Adipose tissue (tissue), 3 donors: ENCODE results near the gene FUT7. TPM values are rescaled to one million over a fixed set of nuclear protein-coding genes. Genes with fewer than 3 reads are reported as not detected.

Source experiments
- H3K27ac ChIP-seq: one replicate; pipeline ENCODE4 v1.5.1; 2013; ENCODE audit warnings: low read depth, low read length
- WGBS, 3 donors: extraction: QIAGEN DNeasy Blood & Tissue Kit; methylation state at CpG; one replicate each; pipeline ENCODE4 v1.1.7; 2013; 5-methylcytosine and 5-hydroxymethylcytosine counted together
- polyA plus RNA-seq, 3 donors: library from polyadenylated mRNA; stranded (reverse); fragments of 200-250 nt; gene quantifications; one replicate each; pipeline ENCODE4 v1.2.3, GENCODE V29; 2013
- donor health status: healthy with polysubstance abuse.
- donor health status: Bipolar disorder and iron deficiency.
- donor health status: healthy.

FUT7 gene
- polyA plus RNA-seq, 3 donors, result 0.10 to 1.5 (median 1.1) TPM

GRCh38 chr9:137026384-137026783 lies 5.5 kb downstream of the FUT7 start:
- no peak overlapping the region for H3K27ac ChIP-seq
- WGBS, 3 donors, result 82 to 91% (median 85%) methylated on average over 2 of the region's 2 CpGs

- H3K27ac ChIP-seq, result no peak overlapping the region
- WGBS, 3 donors, result 69 to 77% (median 70%) methylated on average over 18 to 21 of the region's 21 CpGs
Measured at GRCh38 chr9:137025517-137025966, 6.3 kb downstream of the FUT7 start.

- 85 to 94% (median 87%) methylated on average over 14 to 15 of the region's 15 CpGs for WGBS, 3 donors
- no peak overlapping the region for H3K27ac ChIP-seq
Measured at GRCh38 chr9:137023583-137023991, 8.3 kb downstream of the FUT7 start.

- WGBS, 3 donors, result 72 to 83% (median 75%) methylated on average over 7 of the region's 7 CpGs
Measured at GRCh38 chr9:137023157-137023556, 8.7 kb downstream of the FUT7 start.

GRCh38 chr9:137022662-137023008 lies 9.3 kb downstream of the FUT7 start:
- H3K27ac ChIP-seq, result no peak overlapping the region
- WGBS, 3 donors, result 91 to 92% (median 92%) methylated on average over 23 of the region's 23 CpGs

More at GRCh38 chr9:137023157-137023556, 8.7 kb downstream of the FUT7 start:
- no peak overlapping the region for H3K27ac ChIP-seq

GRCh38 chr9:137021979-137022661 lies 9.8 kb downstream of the FUT7 start:
- H3K27ac ChIP-seq, result no peak overlapping the region
- WGBS, 3 donors, result 52 to 68% (median 58%) methylated on average over 26 to 30 of the region's 30 CpGs

GRCh38 chr9:137021568-137021978 lies 10.3 kb downstream of the FUT7 start:
- 87 to 94% (median 92%) methylated on average over 4 to 6 of the region's 6 CpGs for WGBS, 3 donors

GRCh38 chr9:137020771-137021567 lies 10.9 kb downstream of the FUT7 start:
- H3K27ac ChIP-seq, result no peak overlapping the region
- WGBS, 3 donors, result 93 to 97% (median 95%) methylated on average over 28 to 32 of the region's 32 CpGs

More at GRCh38 chr9:137021568-137021978, 10.3 kb downstream of the FUT7 start:
- no peak overlapping the region for H3K27ac ChIP-seq

GRCh38 chr9:137019891-137020683 lies 11.8 kb downstream of the FUT7 start:
- 93 to 94% (median 93%) methylated on average over 32 to 34 of the region's 34 CpGs for WGBS, 3 donors
- no peak overlapping the region for H3K27ac ChIP-seq

- WGBS, 3 donors, result 91 to 94% (median 92%) methylated on average over 31 to 36 of the region's 36 CpGs
- no peak overlapping the region for H3K27ac ChIP-seq
Measured at GRCh38 chr9:137018761-137019559, 12.9 kb downstream of the FUT7 start.

- WGBS, 3 donors, result 92 to 93% (median 92%) methylated on average over 42 to 45 of the region's 45 CpGs
- no peak overlapping the region for H3K27ac ChIP-seq
Measured at GRCh38 chr9:137017791-137018497, 13.9 kb downstream of the FUT7 start.

- WGBS, 3 donors, result 96 to 97% (median 97%) methylated on average over 28 of the region's 28 CpGs
- no peak overlapping the region for H3K27ac ChIP-seq
Measured at GRCh38 chr9:137017071-137017470, 14.8 kb downstream of the FUT7 start.

GRCh38 chr9:137016436-137016835 lies 15.5 kb downstream of the FUT7 start:
- no peak overlapping the region for H3K27ac ChIP-seq
- 93 to 97% (median 94%) methylated on average over 9 to 16 of the region's 16 CpGs for WGBS, 3 donors

- WGBS, 3 donors, result 97 to 98% (median 97%) methylated on average over 21 of the region's 21 CpGs
- H3K27ac ChIP-seq, result no peak overlapping the region
Measured at GRCh38 chr9:137015976-137016375, 15.9 kb downstream of the FUT7 start.

GRCh38 chr9:137015540-137015930 lies 16.4 kb downstream of the FUT7 start:
- WGBS, 3 donors, result 97 to 98% (median 97%) methylated on average over 24 to 25 of the region's 25 CpGs
- no peak overlapping the region for H3K27ac ChIP-seq

GRCh38 chr9:137014776-137015539 lies 16.9 kb downstream of the FUT7 start:
- H3K27ac ChIP-seq, result no peak overlapping the region
- 94 to 97% (median 96%) methylated on average over 35 to 36 of the region's 36 CpGs for WGBS, 3 donors

GRCh38 chr9:137014166-137014565 lies 17.7 kb downstream of the FUT7 start:
- WGBS, 3 donors, result 92 to 97% (median 94%) methylated on average over 23 of the region's 23 CpGs
- no peak overlapping the region for H3K27ac ChIP-seq
